ENCODE measurements around the gene RIC1.
"Not testable (repeated sequence)": the region's sequence is repeated elsewhere in the genome, so short reads cannot be mapped to it uniquely, and the experiment has no call there.

RIC1 gene

GRCh38 chr9:5665059-5665458, 36.2 kb downstream of the RIC1 start:
- no peak for DNase-seq (ENCODE audit: low read depth)
- TF ChIP-seq CTCF (IDR thresholded peaks at IDR 0.05; ENCODE audit: insufficient read depth, low read depth, low read length, missing control alignments): no peak
- H3K4me3 ChIP-seq (ENCODE audit: low read length): no peak overlapping the region

- TF ChIP-seq CTCF (IDR thresholded peaks at IDR 0.05; ENCODE audit: insufficient read depth, low read depth, low read length, missing control alignments): no peak
- no peak for DNase-seq (ENCODE audit: low read depth)
Observed at GRCh38 chr9:5667391-5667790, 38.5 kb downstream of the RIC1 start.

DNA sequence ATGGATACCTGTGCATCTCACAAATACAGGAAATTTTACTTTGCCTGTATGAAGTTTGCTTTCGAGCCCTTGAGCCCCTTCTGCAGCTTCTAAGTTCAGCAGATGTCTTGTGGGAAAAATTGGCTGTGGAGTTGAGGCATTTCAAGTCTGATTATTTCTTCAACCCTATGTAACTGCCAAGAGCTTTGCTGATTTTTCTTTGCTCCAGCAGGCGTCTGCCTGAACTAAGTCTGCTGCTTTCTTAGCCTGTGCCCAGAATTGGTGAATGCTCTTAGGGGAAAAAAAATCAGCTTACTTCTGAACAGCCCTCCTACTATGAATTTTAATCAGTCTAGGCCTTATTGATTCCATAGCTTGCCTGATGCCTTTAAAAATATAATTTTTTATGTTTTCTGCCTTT, 41.2 kb downstream of the RIC1 start:
- H3K4me3 ChIP-seq (ENCODE audit: low read length): no peak overlapping the region
- no peak for TF ChIP-seq CTCF (IDR thresholded peaks at IDR 0.05; ENCODE audit: insufficient read depth, low read depth, low read length, missing control alignments)
- DNase-seq (ENCODE audit: low read depth): no peak

More at GRCh38 chr9:5667391-5667790, 38.5 kb downstream of the RIC1 start:
- no peak overlapping the region for H3K4me3 ChIP-seq (ENCODE audit: low read length)

DNA sequence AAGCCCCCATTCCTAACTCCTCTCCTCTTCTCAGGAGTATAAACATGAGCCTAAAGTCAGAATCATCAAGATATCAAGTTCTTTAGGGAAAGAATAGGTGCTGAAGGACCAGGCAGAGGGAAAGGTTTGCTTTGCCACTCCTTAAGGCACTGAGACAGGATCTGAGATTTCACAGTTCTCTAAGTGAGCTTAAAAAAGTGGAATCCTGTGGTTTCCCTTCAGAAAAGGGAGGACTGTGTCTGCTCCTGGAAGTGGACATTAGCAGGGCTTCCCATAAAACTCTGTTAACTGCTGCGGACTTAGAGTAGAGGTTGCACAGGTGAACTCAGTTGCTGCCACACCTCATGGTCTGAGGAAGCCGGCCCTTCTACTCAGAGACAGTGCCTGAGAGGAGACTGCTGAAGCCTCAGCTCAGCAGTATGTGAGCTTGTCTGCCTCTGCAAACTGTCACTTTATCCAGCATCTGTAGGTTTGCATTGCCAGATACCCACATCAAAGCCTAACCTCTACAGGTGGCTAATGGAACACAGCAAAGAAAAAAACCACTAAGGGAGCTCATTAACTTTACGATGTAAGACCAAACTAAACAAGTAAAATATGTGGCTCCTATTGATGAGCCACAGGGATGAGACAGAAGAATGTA, 42.9 kb downstream of the RIC1 start:
- DNase-seq (ENCODE audit: low read depth): no peak

DNA sequence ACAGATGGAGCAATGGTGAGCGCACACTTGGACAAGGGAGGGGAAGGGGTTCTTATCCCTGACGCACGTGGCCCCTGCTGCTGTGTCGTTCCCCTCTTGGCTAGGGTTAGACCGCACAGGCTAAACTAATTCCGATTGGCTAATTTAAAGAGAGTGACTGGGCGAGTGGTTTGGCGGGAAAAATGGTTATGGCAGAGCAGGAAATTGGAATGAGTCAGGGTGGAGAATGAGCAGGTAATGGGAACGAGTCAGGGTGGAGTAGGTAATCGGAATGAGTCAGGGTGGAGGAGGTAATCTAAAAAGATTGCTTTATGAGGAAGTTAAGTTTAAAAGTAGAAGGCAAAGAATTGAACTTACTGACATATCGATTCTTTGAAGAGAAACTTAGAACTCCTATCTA, 46.1 kb downstream of the RIC1 start:
- not testable (repeated sequence) for H3K4me3 ChIP-seq (ENCODE audit: low read length)
- peak; percentile 64 for DNase-seq (ENCODE audit: low read depth)

More for the DNA sequence above, 42.9 kb downstream of the RIC1 start:
- no peak for TF ChIP-seq CTCF (IDR thresholded peaks at IDR 0.05; ENCODE audit: insufficient read depth, low read depth, low read length, missing control alignments)
- H3K4me3 ChIP-seq (ENCODE audit: low read length): no peak overlapping the region

DNA sequence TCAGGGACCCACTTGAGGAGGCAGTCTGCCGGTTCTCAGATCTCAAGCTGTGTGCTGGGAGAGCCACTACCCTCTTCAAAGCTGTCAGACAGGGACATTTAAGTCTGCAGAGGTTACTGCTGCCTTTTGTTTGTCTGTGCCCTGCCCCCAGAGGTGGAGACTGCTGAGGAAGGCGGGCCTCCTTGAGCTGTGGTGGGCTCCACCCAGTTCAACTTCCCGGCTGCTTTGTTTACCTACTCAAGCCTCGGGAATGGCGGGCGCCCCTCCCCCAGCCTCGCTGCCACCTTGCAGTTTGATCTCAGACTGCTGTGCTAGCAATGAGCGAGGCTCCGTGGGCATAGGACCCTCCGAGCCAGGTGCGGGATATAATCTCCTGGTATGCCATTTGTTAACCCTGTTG, 54.7 kb downstream of the RIC1 start:
- not testable (repeated sequence) for DNase-seq (ENCODE audit: low read depth); H3K4me3 ChIP-seq (ENCODE audit: low read length)

DNA sequence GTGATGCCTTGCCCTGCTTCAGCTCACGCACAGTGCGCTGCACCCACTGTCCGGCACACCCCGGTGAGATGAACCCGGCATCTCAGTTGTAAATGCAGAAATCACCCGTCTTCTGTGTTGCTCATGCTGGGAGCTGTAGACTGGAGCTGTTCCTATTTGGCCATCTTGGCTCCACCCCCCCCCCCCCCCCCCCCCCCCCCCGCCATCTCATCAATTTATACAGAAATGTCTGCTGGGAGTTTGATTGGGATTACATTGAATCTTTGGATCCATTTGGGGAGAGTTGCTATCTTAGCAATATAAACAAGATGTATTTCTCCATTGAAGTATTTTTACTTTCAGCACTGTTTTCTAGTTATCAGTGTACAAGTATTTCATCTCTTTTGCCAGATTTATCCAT, 55.2 kb downstream of the RIC1 start:
- H3K4me3 ChIP-seq (ENCODE audit: low read length): no peak overlapping the region
- no peak for TF ChIP-seq CTCF (IDR thresholded peaks at IDR 0.05; ENCODE audit: insufficient read depth, low read depth, low read length, missing control alignments)
- DNase-seq (ENCODE audit: low read depth): no peak

DNA sequence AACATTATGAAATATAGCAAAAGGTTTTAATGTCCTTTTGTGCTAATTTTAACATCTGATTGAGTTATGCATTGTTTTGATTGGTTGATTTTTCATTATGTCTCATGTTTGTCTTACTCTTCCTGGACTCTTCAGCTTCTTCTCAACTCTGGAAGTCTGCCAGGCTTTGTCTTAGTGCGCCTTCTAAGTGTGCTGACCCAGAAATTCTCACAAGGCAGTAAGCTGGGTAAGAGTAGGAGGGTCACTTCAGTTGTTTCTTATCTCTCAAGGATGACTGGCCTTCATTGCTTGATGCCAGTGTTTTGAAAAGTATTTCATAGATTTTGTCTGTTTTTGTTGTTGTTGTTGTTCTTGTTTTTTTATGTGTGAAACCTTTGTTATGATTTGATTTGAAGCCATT, 59.2 kb downstream of the RIC1 start:
- no peak for TF ChIP-seq CTCF (IDR thresholded peaks at IDR 0.05; ENCODE audit: insufficient read depth, low read depth, low read length, missing control alignments)
- peak; percentile 14 for DNase-seq (ENCODE audit: low read depth)
- H3K4me3 ChIP-seq (ENCODE audit: low read length): no peak overlapping the region

Measured in epithelial cell of esophagus (primary cell).